ENCODE measurements around the gene UNC13D.

- TF ChIP-seq, protein P1, sequence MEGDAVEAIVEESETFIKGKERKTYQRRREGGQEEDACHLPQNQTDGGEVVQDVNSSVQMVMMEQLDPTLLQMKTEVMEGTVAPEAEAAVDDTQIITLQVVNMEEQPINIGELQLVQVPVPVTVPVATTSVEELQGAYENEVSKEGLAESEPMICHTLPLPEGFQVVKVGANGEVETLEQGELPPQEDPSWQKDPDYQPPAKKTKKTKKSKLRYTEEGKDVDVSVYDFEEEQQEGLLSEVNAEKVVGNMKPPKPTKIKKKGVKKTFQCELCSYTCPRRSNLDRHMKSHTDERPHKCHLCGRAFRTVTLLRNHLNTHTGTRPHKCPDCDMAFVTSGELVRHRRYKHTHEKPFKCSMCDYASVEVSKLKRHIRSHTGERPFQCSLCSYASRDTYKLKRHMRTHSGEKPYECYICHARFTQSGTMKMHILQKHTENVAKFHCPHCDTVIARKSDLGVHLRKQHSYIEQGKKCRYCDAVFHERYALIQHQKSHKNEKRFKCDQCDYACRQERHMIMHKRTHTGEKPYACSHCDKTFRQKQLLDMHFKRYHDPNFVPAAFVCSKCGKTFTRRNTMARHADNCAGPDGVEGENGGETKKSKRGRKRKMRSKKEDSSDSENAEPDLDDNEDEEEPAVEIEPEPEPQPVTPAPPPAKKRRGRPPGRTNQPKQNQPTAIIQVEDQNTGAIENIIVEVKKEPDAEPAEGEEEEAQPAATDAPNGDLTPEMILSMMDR (IDR thresholded peaks at IDR 0.05), result no peak
- TF ChIP-seq, protein P2, sequence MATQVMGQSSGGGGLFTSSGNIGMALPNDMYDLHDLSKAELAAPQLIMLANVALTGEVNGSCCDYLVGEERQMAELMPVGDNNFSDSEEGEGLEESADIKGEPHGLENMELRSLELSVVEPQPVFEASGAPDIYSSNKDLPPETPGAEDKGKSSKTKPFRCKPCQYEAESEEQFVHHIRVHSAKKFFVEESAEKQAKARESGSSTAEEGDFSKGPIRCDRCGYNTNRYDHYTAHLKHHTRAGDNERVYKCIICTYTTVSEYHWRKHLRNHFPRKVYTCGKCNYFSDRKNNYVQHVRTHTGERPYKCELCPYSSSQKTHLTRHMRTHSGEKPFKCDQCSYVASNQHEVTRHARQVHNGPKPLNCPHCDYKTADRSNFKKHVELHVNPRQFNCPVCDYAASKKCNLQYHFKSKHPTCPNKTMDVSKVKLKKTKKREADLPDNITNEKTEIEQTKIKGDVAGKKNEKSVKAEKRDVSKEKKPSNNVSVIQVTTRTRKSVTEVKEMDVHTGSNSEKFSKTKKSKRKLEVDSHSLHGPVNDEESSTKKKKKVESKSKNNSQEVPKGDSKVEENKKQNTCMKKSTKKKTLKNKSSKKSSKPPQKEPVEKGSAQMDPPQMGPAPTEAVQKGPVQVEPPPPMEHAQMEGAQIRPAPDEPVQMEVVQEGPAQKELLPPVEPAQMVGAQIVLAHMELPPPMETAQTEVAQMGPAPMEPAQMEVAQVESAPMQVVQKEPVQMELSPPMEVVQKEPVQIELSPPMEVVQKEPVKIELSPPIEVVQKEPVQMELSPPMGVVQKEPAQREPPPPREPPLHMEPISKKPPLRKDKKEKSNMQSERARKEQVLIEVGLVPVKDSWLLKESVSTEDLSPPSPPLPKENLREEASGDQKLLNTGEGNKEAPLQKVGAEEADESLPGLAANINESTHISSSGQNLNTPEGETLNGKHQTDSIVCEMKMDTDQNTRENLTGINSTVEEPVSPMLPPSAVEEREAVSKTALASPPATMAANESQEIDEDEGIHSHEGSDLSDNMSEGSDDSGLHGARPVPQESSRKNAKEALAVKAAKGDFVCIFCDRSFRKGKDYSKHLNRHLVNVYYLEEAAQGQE (IDR thresholded peaks at IDR 0.05; ENCODE audit: insufficient read depth in 1 of 2, low read depth in 2 of 2, low read length in 1 of 2), result no peak
- TF ChIP-seq POLR2AphosphoS5 (IDR thresholded peaks at IDR 0.05; ENCODE audit: low read depth, low read length), result no peak
- TF ChIP-seq SIN3A (IDR thresholded peaks at IDR 0.05; ENCODE audit: borderline replicate concordance, insufficient read depth, low read depth, low read length), result no peak
Observed at GRCh38 chr17:75779987-75780889, 64.0 kb downstream of the UNC13D start.
